Glomerular endothelial cell (primary cell): ENCODE data around the gene EIF3J. TPM values are rescaled to one million over a fixed set of nuclear protein-coding genes. Genes with fewer than 3 reads are reported as not detected.
"Not testable (repeated sequence)": the region's sequence is repeated elsewhere in the genome, so short reads cannot be mapped to it uniquely, and the experiment has no call there.

Experiments used
- DNase-seq: peaks from one replicate; pipeline ENCODE4 v3.0.0-alpha.2; 2011; ENCODE audit warnings: low read depth, low spot score; ENCODE audit errors: extremely low read depth
- total RNA-seq: library from RNA; depleted of rRNA; stranded (reverse); fragments of >200 nt; gene quantifications from 2 replicates; pipeline ENCODE4 v1.2.3, GENCODE V29; 2015

EIF3J gene, protein sequence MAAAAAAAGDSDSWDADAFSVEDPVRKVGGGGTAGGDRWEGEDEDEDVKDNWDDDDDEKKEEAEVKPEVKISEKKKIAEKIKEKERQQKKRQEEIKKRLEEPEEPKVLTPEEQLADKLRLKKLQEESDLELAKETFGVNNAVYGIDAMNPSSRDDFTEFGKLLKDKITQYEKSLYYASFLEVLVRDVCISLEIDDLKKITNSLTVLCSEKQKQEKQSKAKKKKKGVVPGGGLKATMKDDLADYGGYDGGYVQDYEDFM
- total RNA-seq, result 41.6 and 64.8 TPM in 2 replicates

GRCh38 chr15:44536962-44537734 lies at the start of gene EIF3J:
TSS of gene EIF3J (plus strand) at chr15:44537147. CDS start at chr15:44537195, 48 bp downstream.
- DNase-seq, result peak; percentile 36

- peak; percentile 36 for DNase-seq
Measured at GRCh38 chr15:44489464-44489863, 47.5 kb upstream of the EIF3J start.

DNA sequence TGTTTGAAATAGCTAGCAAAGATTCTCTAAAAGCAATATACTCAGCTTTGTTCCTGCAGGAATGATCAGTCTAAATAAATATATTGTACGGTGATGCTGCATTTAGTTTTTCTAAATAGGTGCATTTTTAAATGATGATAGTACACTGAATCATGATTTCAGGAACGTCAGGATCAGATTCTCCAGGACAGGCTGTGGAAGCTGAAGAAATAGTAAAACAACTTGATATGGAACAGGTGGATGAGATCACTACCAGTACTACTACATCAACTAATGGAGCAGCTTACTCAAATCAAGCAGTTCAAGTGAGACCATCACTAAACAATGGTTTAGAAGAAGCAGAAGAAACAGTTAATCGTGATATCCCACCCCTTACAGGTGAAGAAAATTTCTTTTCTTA lies 46.3 kb upstream of the EIF3J start:
- no peak for DNase-seq

DNA sequence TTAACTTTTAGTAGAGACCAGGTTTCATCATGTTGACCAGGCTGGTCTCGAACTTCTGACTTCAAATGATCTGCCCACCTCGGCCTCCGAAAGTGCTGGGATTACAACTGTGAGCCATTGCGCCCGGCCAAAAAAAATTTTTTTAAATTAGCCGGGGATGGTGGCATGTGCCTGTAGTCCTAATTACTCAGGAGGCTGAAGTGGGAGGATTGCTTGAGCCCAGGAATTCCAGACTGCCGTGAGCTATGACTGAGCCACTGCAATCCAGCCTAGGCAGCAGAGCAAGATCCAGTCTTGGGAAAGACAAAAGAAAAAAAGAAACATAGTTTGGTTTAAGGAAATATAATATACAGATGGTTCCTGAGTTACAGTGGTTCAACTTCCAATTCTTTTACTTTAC lies 44.9 kb upstream of the EIF3J start:
- no peak for DNase-seq

- DNase-seq, result no peak
Measured at GRCh38 chr15:44492672-44493071, 44.3 kb upstream of the EIF3J start.

DNA sequence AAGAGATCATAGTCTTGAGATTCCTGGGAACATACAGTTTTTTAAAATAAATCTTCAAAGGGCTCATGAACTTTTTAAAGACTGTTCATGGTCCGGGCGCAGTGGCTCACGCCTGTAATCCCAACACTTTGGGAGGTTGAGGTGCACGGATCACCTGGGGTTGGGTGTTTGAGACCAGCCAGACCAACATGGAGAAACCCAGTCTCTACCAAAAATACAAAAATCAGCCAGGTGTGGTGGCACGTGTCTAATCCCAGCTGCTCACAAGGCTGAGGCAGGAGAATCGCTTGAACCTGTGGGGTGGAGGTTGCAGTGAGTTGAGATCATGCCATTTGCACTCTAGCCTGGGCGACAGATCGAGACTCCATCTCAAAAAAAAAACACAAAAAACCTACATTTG lies 41.4 kb upstream of the EIF3J start:
- no peak for DNase-seq

GRCh38 chr15:44500555-44500954 lies 36.4 kb upstream of the EIF3J start:
- DNase-seq, result no peak

DNA sequence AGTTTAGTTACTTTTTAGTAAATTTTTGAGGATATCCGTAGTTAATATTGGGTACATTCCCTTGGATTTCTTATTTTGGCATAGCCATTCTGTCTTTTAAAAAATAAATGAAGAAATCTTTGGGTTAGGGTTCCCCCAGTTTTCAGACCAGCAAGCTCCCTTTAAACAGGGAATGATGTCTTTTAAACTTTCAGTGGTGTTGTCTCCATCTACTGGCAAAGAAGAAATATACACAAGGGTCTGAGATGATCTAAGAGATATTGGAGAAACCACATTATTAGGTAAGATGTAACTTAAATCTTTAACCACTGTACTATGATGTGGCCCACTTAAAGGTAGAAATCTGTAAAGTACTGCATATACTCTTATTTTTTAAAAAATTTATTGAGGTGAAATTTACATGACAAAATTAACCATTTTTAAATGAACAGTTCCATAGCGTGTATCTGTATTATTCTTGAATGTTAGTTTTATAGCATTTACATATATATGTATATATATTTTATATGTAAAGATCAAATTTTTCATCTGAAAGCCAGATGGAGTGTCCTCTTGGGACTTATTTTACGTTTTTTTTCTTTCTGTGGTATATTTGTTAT lies 35.1 kb upstream of the EIF3J start:
- no peak for DNase-seq

DNA sequence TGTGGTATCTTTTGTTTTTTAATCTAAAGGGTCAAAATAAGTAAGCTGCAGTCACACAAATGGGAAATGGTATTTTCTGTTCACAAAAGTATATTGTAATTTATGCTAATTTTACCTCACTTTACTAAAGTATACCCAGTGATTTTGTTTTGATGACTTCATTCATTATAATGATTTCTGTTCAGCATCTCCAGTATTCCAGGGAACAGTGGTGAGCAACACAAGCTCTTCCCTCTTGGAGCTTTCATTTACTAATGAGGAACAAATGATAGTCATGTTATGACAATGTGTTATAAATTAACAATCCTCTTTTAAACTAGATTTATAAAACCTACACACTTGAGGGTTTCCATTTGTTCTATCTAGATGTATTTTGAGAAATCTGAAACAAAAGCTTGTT lies 20.5 kb upstream of the EIF3J start:
- DNase-seq, result no peak

DNA sequence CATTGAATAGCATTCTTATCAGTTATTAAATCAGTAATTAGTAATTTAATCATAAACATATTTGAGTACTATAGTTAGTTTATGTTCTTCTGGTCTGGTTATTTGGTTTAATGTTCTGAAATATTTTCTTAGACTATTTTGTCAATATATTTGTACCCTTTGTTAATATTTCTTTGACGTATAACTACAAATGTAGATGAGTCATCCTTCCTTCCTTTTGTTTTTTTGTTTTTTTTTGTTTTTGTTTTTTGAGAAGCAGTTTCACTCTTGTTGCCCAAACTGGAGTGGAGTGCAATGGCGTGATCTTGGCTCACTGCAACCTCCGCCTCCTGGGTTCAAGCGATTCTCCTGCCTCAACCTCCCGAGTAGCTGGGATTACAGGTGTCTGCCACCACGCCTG lies 17.4 kb upstream of the EIF3J start:
- DNase-seq, result no peak

GRCh38 chr15:44525018-44525417 lies 11.9 kb upstream of the EIF3J start:
- no peak for DNase-seq

GRCh38 chr15:44527241-44527640 lies 9.7 kb upstream of the EIF3J start:
- no peak for DNase-seq

DNA sequence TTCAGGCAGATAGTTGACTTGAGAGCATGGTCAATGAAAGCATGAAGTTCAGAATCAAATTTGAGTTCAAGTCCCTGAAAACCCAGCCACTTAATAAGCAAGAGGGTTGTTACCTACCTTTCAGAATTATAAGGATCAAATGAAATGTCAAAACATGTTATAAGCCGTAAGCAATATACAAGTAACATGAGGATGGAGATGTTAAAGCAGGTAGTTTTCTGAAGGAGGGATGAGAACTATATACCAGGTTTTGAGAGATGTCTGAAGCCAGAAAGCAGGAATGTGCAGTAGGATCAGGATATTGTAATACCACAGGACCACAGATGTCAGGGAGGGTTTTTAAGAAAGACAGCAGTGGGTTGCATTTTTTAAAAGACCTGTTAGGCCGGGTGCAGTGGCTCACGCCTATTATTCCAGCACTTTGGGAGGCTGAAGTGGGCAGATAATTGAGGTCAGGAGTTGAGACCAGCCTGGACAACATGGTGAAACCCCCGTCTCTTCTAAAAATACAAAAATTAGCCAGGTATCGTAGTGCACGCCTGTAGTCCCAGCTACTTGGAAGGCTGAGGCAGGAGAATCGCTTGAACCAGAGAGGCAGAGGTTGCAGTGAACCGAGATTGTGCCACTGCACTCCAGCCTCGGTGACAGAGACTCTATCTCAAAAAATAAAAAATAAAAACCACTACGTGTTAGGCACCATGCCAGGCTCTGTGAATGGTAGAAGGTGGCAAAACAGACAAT lies 6.9 kb upstream of the EIF3J start:
- no peak for DNase-seq

- DNase-seq, result no peak
Measured at GRCh38 chr15:44530653-44531052, 6.3 kb upstream of the EIF3J start.

- DNase-seq, result not testable (repeated sequence)
Measured at GRCh38 chr15:44532275-44532674, 4.7 kb upstream of the EIF3J start.

GRCh38 chr15:44532689-44533088 lies 4.3 kb upstream of the EIF3J start:
- no peak for DNase-seq

- DNase-seq, result no peak
Measured at GRCh38 chr15:44535092-44535491, 1.9 kb upstream of the EIF3J start.

DNA sequence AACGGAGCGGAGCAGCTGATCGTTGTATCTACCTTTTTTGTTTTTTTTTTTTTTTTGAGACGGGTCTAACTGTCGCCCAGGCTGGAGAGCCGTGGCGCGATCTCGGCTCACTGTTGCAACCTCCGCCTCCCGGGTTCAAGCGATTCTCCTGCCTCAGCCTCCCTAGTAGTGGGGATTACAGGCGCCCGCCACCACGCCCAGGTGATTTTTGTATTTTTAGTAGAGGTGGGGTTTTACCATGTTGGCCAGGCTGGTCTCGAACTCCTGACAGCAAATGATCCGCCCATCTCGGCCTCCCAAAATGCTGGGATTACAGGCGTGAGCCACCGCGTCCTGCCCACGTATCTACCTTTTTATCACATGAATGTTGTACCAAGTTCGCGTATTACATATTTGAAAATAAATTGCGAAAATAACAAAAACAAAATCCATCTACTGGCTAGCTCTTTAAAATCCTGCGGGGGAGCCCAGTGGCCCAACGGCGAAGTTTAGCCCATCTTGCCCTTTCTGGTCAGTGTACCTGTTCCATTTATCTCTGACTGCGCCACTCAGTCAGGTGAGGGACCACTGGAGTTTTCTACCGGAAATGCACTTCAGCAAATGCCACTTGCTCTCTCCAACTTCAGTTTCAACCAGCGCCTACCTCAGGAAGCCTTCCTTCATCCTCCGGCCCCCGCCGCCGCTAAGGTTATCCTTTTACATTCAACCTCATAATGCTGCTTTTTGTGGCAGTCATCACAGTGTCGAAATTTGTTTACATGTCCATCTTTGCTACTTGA lies 1.2 kb upstream of the EIF3J start:
- DNase-seq, result no peak

DNA sequence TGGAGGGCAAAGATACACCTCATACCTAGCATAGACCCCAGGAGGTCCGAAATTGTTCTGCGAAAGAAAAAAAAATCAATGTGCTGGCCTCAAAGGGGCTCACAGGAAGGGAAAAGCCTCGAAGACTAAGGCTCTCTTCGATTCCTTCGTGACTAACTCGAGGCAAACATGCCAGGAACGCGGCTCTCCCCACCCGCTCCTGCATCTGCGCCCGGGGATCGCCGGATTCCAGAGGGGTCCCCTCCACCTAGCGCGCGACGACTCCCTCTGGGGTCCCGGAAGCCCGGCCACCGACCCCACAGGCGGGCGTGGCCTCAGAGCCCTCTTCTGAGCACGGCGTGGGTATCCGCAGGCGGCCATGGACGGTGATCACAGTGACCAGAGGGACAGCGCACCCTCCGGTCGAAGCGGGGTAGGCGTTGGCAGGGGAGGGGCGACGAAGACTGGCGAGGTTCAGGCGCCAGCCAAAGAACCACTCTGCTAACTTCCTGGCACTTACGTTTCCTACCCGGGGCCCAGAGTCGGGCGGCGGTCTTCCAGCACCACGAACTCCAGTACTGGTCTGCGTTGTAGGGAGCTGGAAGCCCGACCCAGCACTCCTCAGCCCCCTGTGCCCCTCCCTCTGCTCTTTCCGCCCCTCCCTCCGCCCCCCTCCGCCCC lies 515 bp upstream of the EIF3J start:
- peak; percentile 29 for DNase-seq

DNA sequence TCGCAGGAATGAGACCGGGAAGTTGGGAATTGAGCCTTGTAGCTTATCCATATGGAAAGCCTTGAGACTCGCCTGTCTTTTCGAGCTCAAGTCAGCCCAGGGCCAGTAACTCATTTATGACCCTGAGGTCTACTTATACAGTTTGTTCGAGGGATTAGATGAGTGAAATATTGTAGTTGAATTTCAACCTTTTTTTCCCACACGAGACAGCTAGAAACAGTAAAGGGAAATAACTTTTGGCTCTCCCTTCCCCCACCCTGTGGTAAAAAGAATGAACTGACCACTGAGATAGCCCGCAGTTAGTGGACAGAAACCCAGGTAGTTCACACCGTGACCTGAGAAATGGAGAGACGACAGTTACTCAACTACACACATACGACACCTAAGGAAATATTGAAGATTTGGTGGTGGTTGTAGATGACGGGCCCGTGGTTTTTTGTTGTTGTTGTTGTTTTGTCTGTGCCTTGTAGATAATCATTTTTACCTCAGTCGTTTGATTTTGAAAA lies 841 bp downstream of the EIF3J start:
- DNase-seq, result no peak
